UCSD-AML1 (cell line): ENCODE results near the gene STON2.

ENCODE experiments used
- DNase-seq: peaks from one replicate; lab custom pipeline; 2025; ENCODE audit not compliant: unreplicated experiment; lab: John Stamatoyannopoulos, UW

The STON2 gene

DNA sequence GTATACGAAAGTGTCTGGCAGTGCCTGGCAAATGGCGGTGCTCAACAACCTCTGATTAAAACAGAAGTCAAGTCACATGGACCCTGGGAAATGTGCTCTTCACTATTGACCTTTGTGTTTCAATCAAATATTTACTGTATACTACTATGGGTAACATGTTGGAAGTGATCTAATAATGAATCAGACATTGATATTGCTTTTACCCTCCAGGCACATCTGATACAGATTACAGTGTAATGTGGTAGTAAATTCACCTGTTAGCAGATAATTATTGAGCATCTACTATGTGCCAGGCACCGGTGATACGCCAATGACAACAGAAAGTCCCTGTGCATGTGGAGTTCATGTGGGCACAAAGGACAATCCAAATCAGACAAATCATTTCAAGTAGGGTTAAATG, 63.1 kb downstream of the STON2 start:
- no peak for DNase-seq

DNA sequence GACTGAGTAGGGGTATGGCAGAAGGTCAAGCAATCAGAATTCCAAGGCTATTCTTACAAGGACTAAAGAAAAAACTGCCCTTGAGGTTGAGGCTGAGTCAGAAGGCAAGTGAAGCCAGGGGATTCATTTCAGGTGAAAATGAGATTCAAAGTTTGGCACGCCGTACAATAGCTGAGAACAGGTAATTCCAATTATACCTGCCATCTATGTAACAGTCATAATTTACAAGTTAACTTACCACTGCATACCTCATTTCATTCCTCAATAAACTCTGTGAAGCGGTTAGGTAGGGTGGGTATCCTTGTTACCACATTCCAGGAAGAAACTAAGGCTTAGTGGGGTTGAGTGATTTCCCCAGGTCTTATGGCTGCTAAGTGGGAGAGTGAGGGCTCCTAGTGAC, 64.1 kb downstream of the STON2 start:
- DNase-seq, result no peak

DNA sequence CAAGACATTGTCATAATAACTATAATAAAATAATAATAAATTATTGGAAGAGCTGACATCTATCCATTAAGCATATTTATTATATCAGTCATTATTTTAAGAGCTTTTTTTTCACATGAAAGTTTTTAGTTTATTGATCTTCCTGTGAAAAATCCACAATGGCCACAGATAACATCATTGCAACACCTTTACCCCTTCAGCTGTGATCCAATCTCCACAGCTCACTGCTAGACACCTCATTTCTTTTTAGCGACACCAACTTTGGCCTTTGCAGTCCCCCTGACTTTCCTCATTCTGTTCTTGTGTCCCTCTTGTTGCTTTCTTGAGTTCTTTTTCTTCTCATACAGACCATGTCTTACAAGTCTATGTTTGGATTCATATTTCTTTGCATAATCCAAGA, 67.4 kb downstream of the STON2 start:
- DNase-seq, result no peak

DNA sequence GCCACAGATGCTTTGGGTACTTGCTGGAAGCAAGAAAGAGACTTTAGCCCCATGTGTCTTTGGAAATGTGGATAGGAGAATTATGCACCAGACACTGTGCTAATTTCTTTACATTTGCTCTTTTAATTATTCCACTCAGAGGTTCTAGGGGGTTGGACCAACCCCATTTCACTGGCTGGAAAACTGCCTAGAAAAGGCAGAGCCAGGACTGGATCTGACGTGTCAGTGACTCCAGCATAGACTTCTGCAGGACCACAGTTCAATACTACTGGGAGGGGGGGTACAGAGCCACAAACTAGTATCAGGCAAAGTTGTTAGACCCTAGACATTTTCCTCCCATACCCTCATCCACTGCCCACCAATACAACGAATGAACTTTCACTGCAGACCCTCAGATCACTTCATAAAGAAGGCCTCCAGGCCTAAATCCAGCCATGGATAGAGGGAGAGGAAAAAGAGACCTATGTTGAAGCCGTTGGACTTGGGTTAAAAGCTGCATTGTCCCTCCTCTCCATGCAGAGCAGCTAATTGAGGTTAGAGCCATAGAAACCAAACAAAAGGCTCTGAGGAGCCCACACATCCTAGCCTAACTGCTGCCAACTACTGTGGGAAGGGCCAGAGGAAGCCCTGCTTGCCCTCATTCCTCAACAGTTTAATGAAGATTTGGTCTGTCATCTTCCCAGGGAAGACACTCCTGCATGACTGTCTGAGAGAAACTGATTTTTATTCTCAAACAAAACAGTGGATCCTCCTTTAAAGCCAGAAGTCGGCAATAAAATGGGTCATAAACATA, 68.7 kb downstream of the STON2 start:
- DNase-seq, result no peak

DNA sequence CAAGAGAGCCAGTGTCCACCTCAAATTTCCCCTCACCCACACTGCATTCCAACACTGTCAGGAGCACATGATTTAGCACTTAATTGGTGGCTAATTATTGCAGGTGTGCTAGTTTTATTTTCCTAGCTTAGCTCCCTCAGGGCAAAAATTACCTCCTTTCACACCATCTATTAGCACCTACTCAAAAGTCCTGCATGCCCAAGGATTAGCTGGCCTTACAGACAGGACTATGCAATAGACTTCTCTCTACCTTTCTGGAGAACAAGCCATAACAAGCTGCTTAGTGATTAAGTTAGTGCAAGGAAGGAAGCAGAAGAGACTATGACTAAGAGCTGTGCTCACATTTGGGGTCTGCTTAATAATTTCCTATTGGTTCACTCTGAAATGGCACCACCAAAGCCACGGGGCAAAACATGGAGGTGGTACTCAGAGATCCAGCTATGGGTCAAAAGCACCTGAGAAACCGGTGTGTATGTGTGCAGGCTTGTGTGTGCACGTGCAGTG, 69.5 kb downstream of the STON2 start:
- no peak for DNase-seq

DNA sequence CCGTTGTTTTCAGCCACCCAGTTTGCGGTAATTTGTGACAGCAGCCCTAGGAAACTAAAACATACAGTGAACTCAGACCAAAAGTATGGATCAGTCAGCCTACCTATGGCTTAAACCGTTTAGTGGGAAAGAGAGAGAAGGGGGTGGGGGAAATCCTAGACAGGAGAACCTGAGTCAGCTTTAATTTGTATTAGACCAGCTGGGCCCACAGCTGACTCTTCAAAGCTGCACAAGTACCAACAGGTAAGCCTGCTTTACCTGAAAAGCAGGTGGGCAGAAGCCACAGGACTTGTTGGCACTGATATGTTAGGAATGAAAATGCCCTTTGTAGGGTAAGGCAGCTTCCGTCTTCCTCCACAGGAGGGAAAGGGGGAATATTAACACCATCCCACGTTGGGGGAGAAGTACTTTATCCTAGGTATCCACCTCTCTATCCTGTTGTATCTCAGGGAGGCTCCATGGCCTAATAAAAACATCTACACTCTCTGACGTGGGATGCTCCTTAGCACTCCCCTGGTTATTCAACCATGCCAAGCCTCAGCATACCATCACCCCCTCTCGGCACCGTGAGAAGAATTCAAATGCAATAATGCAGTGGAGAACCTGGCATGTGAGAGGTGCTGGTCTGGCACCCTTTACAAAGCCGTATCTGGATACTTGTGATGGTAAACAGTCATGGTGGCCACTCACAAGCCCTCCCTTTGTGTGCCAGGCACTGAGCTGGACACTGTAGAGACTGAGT, 70.3 kb downstream of the STON2 start:
- DNase-seq, result no peak

DNA sequence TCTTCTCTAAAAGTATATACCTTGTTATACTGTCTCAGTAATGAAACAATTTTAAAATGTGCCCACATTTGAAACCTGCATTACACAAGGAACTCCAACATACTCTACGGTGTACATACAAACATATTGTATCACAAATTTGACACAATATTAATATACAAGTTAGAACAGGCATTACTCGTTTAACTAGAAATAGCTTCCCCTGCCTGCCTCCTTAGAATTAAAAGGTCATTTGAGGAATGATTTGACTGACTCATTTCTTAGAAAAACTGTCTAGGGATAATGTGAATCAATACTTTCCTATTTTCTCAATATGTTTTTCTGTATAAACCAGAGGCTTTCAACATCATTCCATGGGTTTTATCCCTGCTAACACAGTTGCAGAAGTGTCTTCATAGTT, 73.7 kb downstream of the STON2 start:
- DNase-seq, result no peak

DNA sequence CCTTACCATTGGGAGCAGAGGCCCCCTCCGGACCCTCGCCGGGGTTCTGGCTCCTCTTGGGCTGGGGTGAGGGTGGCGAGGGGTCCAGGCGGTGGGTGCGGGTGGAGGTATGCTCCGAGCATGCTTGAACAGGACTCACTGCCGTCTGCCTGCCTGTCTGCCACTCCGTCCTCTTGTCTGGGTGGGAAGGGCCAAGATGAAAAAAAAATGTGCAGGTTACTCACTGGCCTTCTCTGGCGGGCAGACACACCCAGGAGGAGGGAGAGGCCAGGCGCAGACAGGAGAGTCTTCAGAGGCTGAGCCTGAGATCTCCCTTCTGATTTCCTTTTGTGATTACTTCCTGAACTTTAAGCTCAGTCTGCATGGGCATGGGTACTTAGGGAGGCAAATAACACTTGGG, 76.1 kb downstream of the STON2 start:
- DNase-seq, result no peak

DNA sequence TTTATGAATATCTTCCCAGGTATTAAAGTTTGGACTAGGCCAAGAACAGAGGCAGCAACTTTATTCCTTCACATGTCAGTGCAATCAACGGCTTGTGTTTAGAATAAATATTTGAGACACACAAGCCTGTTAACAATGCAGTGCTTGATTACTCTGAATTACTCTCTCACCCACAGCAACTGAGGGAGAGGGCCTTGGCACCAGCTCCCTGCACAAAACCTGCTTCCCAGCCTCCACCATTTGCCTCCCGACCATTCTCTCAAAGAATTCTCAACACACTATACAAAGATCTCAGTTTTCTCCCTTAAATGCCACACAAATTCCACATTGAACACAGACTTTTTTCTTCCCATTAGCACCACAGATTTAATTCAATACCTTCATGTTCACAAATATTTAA, 77.0 kb downstream of the STON2 start:
- DNase-seq, result no peak

DNA sequence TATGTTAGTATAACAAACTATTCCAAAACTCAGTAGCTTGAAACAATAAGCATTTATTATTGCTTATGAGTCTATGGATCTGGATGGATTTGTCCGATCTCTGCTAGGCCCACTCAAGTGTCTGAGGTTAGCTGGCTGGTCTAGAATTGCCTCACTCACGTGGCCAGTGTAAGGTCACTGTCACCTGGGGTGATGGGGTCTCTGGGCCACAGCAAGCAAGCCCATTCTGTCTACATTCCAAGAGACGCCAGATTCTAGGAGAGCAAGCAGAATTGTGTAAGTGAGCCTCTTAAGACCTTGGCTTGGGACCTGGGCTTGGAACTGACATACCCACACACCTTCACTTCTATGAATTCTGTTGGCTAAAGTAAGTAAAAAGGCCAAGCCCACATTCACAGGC, 80.2 kb downstream of the STON2 start:
- DNase-seq, result no peak

DNA sequence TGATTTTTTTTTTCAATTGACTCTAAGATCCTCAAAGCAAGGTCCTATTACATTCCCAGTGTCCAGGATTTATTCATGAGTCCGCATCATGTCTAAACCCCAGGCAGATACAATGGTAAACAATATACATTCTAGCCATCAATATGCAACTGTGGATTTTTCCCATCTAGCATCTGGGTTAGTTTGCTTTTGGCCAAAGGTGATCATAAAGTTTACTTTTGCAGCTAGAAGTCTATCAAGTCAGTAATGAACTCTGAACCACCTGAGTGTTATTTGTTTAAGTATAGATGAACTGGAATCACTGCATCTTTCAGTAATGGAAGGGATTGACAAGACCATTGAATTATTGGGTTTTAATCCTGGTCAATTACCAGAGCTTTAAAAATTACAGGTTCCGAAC, 80.8 kb downstream of the STON2 start:
- DNase-seq, result no peak

DNA sequence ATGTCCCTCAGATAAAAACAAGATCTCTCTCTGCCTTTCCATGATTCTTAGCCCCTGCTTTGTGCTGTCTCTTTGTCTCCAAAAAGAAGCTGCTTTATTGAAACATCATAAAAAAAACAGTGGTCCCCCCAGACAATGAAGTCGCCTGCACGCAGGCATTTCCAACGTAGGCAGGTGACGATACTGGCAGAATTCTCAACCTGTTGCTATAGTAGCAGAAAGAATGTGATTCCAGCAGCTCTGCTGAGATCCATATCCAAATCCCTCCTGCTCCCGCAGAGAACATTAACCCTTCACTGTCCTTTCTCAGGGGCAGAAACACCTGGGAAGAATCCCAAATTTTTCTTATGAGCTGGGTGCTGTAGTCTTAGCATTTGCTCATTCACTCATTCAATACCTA, 84.8 kb downstream of the STON2 start:
- no peak for DNase-seq

DNA sequence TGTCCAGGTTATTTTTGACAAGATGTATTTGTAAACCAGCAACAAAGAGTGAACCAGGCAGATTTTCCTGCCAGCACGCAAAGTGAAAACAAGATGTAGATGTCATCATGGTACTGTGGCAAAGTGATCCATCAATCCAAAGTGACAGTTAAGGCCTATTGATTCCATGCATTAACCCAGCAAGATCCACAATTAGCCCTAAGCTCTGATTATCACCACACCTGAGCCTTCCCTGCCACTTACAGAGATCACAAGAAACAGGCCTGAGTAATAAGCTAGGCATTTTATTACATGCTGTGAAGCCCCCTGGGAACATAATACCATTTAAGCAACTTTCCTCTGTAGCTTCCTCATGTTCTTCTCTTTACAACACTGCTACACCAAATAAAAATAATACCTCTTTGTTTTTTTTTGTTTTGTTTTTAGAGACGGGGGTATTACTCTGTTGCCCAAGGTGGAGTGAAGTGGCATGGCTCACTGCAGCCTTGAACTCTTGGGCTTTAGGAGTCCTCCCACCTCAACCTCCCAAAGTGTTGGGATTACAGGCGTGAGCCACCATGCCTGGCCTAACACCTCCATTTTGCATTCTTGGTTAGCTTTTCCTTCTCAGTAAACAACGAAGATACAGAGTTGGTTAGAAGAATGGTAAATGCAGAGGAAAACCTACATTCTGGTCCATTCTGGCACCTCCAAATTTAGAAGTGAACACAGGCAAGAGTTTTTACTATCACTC, 85.5 kb downstream of the STON2 start:
- DNase-seq, result no peak

DNA sequence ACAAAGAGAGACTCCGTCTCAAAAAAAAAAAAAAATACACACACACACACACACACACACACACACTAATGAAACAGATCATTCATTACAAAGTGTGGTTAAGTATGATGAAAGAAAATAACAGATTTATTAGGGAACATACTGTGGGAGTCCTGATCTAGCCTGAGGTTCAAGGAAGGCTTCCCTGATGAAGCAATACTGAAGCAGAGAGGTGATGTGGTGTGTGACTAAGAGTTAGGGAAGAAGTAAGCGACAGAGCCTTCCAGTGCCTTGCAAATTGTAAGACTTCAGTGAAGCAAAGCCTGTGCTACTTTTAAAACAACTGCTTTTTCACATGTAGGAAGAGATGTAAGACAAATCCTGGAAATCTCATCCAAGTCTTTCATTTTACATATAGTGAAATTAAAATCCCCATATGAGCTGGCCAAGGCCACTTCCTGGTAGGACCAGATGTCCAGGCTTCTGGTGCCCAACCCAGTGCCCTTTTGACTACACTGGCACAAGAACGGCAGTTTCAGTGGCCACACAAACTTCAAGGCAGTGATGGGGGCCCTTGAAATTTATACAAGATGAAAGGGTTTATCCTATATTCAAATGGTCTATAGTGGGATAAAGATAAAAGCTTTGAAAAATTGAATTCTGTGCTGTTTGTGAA, 86.2 kb downstream of the STON2 start:
- no peak for DNase-seq

DNA sequence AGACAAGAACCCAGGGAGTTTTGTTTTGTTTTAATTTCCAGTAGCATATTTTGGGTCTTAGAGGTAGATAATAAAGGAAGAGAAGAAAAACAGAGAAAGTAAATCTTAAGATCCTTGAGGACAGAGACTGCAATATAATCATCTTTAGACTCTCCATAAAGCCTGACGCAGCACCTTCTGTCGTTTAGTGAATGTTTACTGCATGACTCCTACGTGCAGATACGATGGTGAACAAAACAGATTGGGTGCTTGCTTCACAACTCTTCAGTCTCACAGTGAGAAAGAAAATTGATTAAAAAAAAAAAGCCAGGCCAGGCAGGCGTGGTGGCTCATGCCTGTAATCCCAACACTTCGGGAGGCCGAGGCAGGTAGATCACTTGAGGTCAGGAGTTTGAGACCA, 86.9 kb downstream of the STON2 start:
- no peak for DNase-seq

DNA sequence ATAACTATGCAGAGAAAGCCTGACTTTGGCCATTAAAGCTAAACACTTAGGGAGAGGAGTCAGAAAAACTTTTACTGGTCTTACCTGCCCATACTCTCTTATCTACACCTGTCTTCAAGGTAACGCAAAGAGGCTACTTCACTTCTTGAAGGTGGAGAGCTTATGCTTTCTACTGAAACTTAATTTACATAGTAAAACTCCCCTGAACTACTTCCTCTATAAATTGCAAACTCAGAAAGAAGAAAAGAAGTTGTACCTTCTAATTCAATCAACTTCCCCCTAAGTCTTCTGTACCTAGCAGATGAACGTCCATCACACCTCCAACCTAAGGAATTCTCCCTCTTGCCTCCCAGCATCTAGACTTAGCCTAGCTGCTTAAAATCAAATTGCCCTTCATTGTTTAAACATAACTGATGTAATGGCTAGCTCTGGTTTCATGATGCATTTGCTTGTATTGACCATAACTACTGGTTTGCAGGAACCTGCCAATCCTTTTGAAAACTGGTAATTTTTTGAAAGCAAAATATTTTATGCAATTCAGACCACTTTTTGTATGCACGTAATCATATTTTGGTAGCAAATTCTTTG, 87.7 kb downstream of the STON2 start:
- no peak for DNase-seq

DNA sequence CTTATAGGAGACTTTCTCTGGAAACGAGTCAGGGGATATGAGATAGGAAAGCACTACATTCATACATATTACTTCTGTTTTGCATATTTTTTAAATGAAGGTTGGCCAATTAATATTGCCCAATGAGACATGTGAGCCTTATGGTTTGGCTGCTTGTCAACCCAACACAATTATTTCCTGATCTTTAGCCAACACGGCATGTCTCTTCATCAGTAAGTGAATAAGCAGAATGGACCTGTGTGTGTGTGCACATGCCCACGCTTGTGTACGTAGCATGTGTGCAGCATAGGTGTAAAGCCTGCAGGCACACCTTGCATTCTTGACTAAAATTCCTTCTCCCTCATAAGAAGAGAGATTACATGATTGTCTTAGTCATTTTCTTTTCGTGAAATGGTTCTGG, 88.3 kb downstream of the STON2 start:
- DNase-seq, result no peak

DNA sequence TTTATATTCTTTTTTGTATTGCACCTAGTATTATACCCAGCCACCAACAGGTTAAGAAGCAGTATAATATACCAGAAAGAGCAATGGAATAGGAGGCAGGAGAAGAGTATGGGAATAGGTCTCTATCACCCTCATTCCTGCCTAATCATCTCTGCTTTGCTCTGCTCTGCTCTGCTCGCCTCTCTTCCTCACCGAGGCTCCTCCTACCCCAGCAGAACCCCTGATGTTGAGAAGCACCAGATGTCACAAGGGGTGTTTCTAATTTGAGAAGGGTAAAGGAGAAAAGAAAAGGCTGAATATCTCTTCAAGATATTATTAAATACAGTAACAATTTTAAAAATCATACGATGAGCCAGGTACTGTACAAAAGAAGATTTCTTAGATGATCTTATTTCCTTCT, 89.0 kb downstream of the STON2 start:
- no peak for DNase-seq

DNA sequence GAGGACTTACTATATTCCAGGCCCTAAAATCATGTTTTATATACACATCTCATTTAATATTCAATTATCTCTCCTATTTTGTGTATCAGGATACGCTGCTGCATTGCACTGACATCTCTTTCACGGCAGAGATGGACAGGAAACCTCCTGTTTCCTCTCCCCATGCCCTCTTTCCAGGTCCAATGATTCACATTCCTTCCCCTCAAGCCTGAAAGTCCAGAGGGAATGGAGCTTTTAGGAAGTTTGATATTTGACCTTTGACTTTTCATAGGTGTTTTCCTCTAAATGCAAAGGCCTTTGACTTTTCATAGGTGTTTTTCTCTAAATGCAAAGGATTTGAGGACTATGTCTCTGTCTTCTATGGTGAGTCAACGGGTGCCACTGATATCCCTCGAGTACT, 89.5 kb downstream of the STON2 start:
- no peak for DNase-seq

DNA sequence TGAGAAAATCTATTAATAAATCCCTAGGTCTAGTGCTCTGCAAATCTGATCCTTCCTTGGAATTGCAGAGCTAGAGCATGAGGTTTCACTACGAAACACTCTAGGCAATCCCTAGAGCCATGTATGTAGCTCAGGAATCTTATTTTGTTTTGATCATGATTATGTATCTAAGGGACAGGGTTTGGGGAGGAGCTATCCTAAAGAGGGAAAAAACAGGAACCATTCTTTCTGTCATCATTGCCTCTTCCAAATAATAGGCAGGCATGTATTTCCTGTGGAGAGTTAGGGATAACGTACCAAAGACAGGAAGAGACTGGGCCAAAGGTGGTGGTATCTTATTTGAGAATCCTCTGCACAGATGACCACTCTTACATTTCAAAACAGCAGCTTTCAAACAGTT, 90.6 kb downstream of the STON2 start:
- DNase-seq, result no peak

DNA sequence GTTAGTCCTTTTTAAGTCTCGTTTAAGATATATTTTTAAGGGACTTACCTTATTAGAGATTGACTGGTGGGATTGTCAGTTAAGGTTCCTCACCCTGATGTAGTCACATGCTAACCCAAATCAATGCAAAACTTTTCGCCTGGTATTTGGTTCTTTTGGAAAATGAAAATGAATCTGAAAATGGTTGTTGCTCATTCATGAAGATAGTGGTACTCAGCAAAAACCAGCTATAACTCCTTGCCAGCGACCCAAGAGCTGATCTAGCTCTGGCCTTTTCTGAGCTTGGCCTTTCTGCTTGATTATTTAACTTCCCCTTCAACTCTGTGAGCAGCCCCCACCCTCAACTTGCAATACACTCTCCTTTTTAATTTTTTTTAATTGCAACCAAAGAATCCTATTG, 94.4 kb downstream of the STON2 start:
- DNase-seq, result no peak
